Measurements from ENCODE around the gene CXCR1.

The CXCR1 gene

DNA sequence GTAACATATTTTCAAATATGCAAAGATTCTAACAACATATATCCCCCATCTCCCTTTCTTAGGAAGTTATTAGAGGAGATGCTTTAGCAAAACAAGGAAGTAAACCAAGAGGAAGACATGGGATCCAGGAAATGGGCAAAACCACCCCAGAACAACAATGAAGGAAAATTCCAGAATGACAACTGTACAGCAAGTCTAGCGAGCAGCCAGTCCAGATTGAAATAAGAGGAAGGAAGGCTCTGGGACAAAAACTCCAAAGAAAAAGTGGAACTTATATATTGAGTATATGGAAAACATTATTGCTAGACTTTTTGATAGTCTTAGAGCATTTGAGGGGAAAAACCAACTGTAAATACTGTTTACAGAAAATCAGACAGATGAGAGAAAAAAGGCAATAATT, 47.4 kb upstream of the CXCR1 start:
- TF ChIP-seq ZFP41 (tag by site-specific recombination; IDR thresholded peaks at IDR 0.05; ENCODE audit: borderline replicate concordance), result no peak
- ChIA-PET POLR2A (no interaction called here), CTCF (no interaction called here)
- Histone ChIP-seq H3K36me3 (ENCODE audit: control insufficient read depth in 2 of 2, insufficient read depth in 1 of 2, low read length in 2 of 2) (no peaks in the 10 kb centered on the region), H3K4me1 (ENCODE audit: control insufficient read depth, insufficient read depth, low read length) (peaks cover 4% of the 10 kb centered on the region; the same call in 1 of the 2 replicates), H3K27ac (ENCODE audit: extremely low read depth, low read depth, low read length) (no peak overlapping the region), H3K9me3 (ENCODE audit: control insufficient read depth, insufficient read depth, low read depth, low read length) (no peaks in the 10 kb centered on the region), H3K4me3 (ENCODE audit: low read depth, low read length) (no peak overlapping the region)

- Histone ChIP-seq H3K9me3 (ENCODE audit: control insufficient read depth, insufficient read depth, low read depth, low read length) (no peaks in the 10 kb centered on the region), H3K27ac (ENCODE audit: extremely low read depth, low read depth, low read length) (no peak overlapping the region), H3K36me3 (ENCODE audit: control insufficient read depth in 2 of 2, insufficient read depth in 1 of 2, low read length in 2 of 2) (no peaks in the 10 kb centered on the region), H3K4me3 (ENCODE audit: low read depth, low read length) (no peak overlapping the region), H3K4me1 (ENCODE audit: control insufficient read depth, insufficient read depth, low read length) (no peaks in the 10 kb centered on the region)
- TF ChIP-seq KLF9 (tag by site-specific recombination; IDR thresholded peaks at IDR 0.05; ENCODE audit: low read depth), result no peak
- peak; percentile 70; the same call in 1 of the 2 replicates for TF ChIP-seq TRIM28 (IDR thresholded peaks at IDR 0.05; ENCODE audit: borderline replicate concordance, low read length)
- TF ChIP-seq, protein P1, sequence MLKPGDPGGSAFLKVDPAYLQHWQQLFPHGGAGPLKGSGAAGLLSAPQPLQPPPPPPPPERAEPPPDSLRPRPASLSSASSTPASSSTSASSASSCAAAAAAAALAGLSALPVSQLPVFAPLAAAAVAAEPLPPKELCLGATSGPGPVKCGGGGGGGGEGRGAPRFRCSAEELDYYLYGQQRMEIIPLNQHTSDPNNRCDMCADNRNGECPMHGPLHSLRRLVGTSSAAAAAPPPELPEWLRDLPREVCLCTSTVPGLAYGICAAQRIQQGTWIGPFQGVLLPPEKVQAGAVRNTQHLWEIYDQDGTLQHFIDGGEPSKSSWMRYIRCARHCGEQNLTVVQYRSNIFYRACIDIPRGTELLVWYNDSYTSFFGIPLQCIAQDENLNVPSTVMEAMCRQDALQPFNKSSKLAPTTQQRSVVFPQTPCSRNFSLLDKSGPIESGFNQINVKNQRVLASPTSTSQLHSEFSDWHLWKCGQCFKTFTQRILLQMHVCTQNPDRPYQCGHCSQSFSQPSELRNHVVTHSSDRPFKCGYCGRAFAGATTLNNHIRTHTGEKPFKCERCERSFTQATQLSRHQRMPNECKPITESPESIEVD (tag by site-specific recombination; IDR thresholded peaks at IDR 0.05), result no peak
- TF ChIP-seq SETDB1 (IDR thresholded peaks at IDR 0.05; ENCODE audit: insufficient read length, low read length), result peak; percentile 95
- no peak for TF ChIP-seq ZNF335 (tag by site-specific recombination; conservative IDR thresholded peaks at IDR 0.05)
- ChIA-PET POLR2A (no interaction called here), CTCF (interaction anchor here (0.8 to 1.5 kb wide), 4 partner anchors 20 to 49 kb away, joined by 3 to 5 read pairs (median 4); partner anchors contain the start of gene CXCR1)
Measured at GRCh38 chr2:218209078-218209477, 42.3 kb upstream of the CXCR1 start.

DNA sequence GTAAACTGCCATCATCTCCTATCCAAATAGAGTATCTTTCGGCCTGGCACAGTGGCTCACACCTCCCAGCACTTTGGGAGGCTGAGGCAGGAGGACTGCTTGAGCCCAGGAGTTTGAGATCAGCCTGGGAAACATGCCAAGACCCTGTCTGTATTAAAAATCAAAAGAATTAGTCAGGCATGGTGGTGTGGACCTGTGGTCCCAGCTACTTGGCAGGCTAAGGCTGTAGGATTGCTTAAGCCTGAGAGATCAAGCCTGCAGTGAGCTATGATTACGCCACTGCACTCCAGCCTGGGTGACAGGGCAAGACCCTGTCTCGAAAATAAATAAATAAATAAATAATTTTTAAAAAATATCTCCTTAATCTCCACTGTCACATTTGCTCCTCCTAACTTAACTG, 35.5 kb upstream of the CXCR1 start:
- no peaks in the 10 kb centered on the region for H3K4me1 ChIP-seq (ENCODE audit: control insufficient read depth, insufficient read depth, low read length)
- H3K4me3 ChIP-seq (ENCODE audit: low read depth, low read length), result no peak overlapping the region
- H3K9me3 ChIP-seq (ENCODE audit: control insufficient read depth, insufficient read depth, low read depth, low read length), result no peaks in the 10 kb centered on the region
- H3K36me3 ChIP-seq (ENCODE audit: control insufficient read depth in 2 of 2, insufficient read depth in 1 of 2, low read length in 2 of 2), result no peaks in the 10 kb centered on the region
- ChIA-PET CTCF (no interaction called here), POLR2A (no interaction called here)
- H3K27ac ChIP-seq (ENCODE audit: extremely low read depth, low read depth, low read length), result no peak overlapping the region
- TF ChIP-seq, protein P2, sequence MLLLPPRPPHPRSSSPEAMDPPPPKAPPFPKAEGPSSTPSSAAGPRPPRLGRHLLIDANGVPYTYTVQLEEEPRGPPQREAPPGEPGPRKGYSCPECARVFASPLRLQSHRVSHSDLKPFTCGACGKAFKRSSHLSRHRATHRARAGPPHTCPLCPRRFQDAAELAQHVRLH (tag by site-specific recombination; IDR thresholded peaks at IDR 0.05), result no peak
- TF ChIP-seq ZNF501 (tag by site-specific recombination; IDR thresholded peaks at IDR 0.05) (no peak), ZNF768 (tag by site-specific recombination; IDR thresholded peaks at IDR 0.05) (no peak), ZNF791 (tag by site-specific recombination; IDR thresholded peaks at IDR 0.05) (no peak), ZNF311 (tag by site-specific recombination; IDR thresholded peaks at IDR 0.05; ENCODE audit: borderline replicate concordance) (no peak), ZBTB44 (tag by site-specific recombination; IDR thresholded peaks at IDR 0.05) (no peak), ZNF214 (tag by site-specific recombination; IDR thresholded peaks at IDR 0.05; ENCODE audit: borderline replicate concordance) (no peak), ZNF37A (tag by site-specific recombination; IDR thresholded peaks at IDR 0.05) (no peak), ZNF157 (tag by site-specific recombination; IDR thresholded peaks at IDR 0.05) (no peak), ZNF211 (tag by site-specific recombination; IDR thresholded peaks at IDR 0.05; ENCODE audit: low read depth) (no peak), KLF16 (tag by site-specific recombination; IDR thresholded peaks at IDR 0.05) (no peak), TCF7L2 (IDR thresholded peaks at IDR 0.05; ENCODE audit: borderline replicate concordance, low read depth, low read length) (no peak), ZNF24 (tag by site-specific recombination; IDR thresholded peaks at IDR 0.05) (no peak), FEZF1 (tag by site-specific recombination; IDR thresholded peaks at IDR 0.05) (no peak)
- TF ChIP-seq, protein P3, sequence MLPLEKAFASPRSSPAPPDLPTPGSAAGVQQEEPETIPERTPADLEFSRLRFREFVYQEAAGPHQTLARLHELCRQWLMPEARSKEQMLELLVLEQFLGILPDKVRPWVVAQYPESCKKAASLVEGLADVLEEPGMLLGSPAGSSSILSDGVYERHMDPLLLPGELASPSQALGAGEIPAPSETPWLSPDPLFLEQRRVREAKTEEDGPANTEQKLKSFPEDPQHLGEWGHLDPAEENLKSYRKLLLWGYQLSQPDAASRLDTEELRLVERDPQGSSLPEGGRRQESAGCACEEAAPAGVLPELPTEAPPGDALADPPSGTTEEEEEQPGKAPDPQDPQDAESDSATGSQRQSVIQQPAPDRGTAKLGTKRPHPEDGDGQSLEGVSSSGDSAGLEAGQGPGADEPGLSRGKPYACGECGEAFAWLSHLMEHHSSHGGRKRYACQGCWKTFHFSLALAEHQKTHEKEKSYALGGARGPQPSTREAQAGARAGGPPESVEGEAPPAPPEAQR (tag by site-specific recombination; IDR thresholded peaks at IDR 0.05), result no peak
- TF ChIP-seq, protein P4, sequence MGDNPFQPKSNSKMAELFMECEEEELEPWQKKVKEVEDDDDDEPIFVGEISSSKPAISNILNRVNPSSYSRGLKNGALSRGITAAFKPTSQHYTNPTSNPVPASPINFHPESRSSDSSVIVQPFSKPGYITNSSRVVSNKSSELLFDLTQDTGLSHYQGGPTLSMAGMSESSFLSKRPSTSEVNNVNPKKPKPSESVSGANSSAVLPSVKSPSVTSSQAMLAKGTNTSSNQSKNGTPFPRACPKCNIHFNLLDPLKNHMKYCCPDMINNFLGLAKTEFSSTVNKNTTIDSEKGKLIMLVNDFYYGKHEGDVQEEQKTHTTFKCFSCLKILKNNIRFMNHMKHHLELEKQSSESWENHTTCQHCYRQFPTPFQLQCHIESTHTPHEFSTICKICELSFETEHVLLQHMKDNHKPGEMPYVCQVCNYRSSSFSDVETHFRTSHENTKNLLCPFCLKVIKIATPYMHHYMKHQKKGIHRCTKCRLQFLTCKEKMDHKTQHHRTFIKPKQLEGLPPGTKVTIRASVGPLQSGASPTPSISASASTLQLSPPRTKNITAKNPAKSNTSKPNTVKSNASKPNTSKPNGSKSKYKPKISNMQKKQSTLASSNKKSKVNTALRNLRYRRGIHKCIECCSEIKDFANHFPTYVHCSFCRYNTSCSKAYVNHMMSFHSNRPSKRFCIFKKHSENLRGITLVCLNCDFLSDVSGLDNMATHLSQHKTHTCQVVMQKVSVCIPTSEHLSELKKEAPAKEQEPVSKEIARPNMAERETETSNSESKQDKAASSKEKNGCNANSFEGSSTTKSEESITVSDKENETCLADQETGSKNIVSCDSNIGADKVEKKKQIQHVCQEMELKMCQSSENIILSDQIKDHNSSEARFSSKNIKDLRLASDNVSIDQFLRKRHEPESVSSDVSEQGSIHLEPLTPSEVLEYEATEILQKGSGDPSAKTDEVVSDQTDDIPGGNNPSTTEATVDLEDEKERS (tag by site-specific recombination; IDR thresholded peaks at IDR 0.05), result no peak

All from HEK293 (cell line).